H1 (cell line): ENCODE data around the gene KCNA4. TPM values are rescaled to one million over a fixed set of nuclear protein-coding genes. Genes with fewer than 3 reads are reported as not detected.

Source experiments
- CTCF ChIA-PET: fragments of 300-600 bp; sonication (Branson Sonifier 250); formaldehyde crosslinking; loops from one replicate; lab custom pipeline; 2021; ENCODE audit not compliant: partially characterized antibody; lab: Charles Lee
- POLR2A ChIA-PET: fragments of 300-600 bp; sonication (Branson Sonifier 250); formaldehyde crosslinking; loops from one replicate; lab custom pipeline; 2021; ENCODE audit warnings: inconsistent platforms; ENCODE audit not compliant: partially characterized antibody; lab: Charles Lee
- DNase-seq, 2 experiments: peaks; one replicate each; pipeline versions ENCODE4 v3.0.0 to v3.0.0-alpha.2; 2010 to 2022; ENCODE audit warnings: low spot score in 2 of 2, low read depth in 1 of 2, mixed read lengths in 1 of 2
- FAIRE-seq: peaks from 2 replicates; lab custom pipeline; 2011; peaks lifted over from hg19 to GRCh38; lab: Jason Lieb, UNC
- H2AFZ ChIP-seq: 2 replicates; pipeline ENCODE4 v1.8.1; 2012; ENCODE audit warnings: low read length, inconsistent platforms
- H2AK5ac ChIP-seq: 2 replicates; pipeline ENCODE4 v1.6.1; 2013; ENCODE audit warnings: low read depth, low read length
- H2BK120ac ChIP-seq: replicated peaks from 2 replicates; pipeline ENCODE3; 2013; ENCODE audit warnings: low read depth, low read length, inconsistent platforms
- H2BK12ac ChIP-seq: 2 replicates; pipeline ENCODE4 v1.6.1; 2013; ENCODE audit warnings: low read depth, low read length
- H2BK15ac ChIP-seq: 2 replicates; pipeline ENCODE4 v1.6.1; 2013; ENCODE audit warnings: low read length
- H2BK20ac ChIP-seq: 2 replicates; pipeline ENCODE4 v1.6.1; 2013; ENCODE audit warnings: low read length
- H2BK5ac ChIP-seq: 2 replicates; pipeline ENCODE4 v1.6.1; 2013; ENCODE audit warnings: low read depth, low read length
- H3K14ac ChIP-seq: 2 replicates; pipeline ENCODE4 v1.6.1; 2013; ENCODE audit warnings: inconsistent platforms; ENCODE audit not compliant: insufficient read length
- H3K18ac ChIP-seq: 2 replicates; pipeline ENCODE4 v1.6.1; 2013; ENCODE audit warnings: low read length; ENCODE audit errors: extremely low read depth
- H3K23ac ChIP-seq: 2 replicates; pipeline ENCODE4 v1.6.1; 2013; ENCODE audit warnings: inconsistent platforms; ENCODE audit not compliant: insufficient read length
- H3K23me2 ChIP-seq: 2 replicates; pipeline ENCODE4 v1.6.1; 2013; ENCODE audit warnings: low read depth, low read length
- H3K27ac ChIP-seq: 2 replicates; pipeline ENCODE4 v1.6.1; 2011; ENCODE audit warnings: low read depth, low read length, inconsistent platforms
- H3K27me3 ChIP-seq, 4 experiments: replicated peaks in 1 of 4; 1 replicate in 1 of 4; 2 replicates in 3 of 4; pipeline versions ENCODE4 v1.6.1 to v1.8.1; 2011 to 2013; ENCODE audit warnings: low read length in 3 of 4, mild to moderate bottlenecking in 3 of 4, inconsistent platforms in 2 of 4, mixed read lengths in 2 of 4, moderate library complexity in 1 of 4; ENCODE audit not compliant: control insufficient read depth in 3 of 4, insufficient read depth in 3 of 4; ENCODE audit errors: extremely low read depth in 1 of 4
- H3K36me3 ChIP-seq, 4 experiments: 2 replicates each; pipeline versions ENCODE4 v1.6.1 to v1.8.1; 2011 to 2013; ENCODE audit warnings: mild to moderate bottlenecking in 4 of 4, low read length in 3 of 4, moderate library complexity in 2 of 4, control low read depth in 1 of 4, inconsistent platforms in 1 of 4; ENCODE audit not compliant: insufficient read depth in 4 of 4, control insufficient read depth in 2 of 4
- H3K4ac ChIP-seq: replicated peaks from 2 replicates; pipeline ENCODE3; 2013; ENCODE audit warnings: low read length, low read depth, mixed read lengths, inconsistent platforms; ENCODE audit not compliant: insufficient read length
- H3K4me1 ChIP-seq, 4 experiments: replicated peaks in 1 of 4; 1 replicate in 1 of 4; 2 replicates in 3 of 4; pipeline versions ENCODE4 v1.6.1 to v1.8.1; 2011 to 2013; ENCODE audit warnings: low read length in 3 of 4, inconsistent platforms in 2 of 4, mixed read lengths in 1 of 4; ENCODE audit not compliant: insufficient read depth in 4 of 4, control insufficient read depth in 3 of 4
- H3K4me2 ChIP-seq, 2 experiments: 2 replicates each; pipeline versions ENCODE4 v1.6.1 to v1.8.1; 2011 to 2013; ENCODE audit warnings: low read depth in 2 of 2, low read length in 2 of 2, control low read depth in 1 of 2, inconsistent platforms in 1 of 2, mild to moderate bottlenecking in 1 of 2; ENCODE audit not compliant: insufficient read depth in 1 of 2
- H3K4me3 ChIP-seq, 4 experiments: fragments of 200-600, 300-600 bp in 1 of 4; sonication (generic), shearing (Covaris generic), sonication (Bioruptor Twin) in 1 of 4; 2 replicates each; pipeline versions ENCODE4 v1.5.1 to v1.8.1; 2011 to 2016; ENCODE audit warnings: low read length in 4 of 4, low read depth in 3 of 4, control low read depth in 2 of 4, inconsistent platforms in 2 of 4, mild to moderate bottlenecking in 2 of 4, mixed read lengths in 1 of 4, moderate library complexity in 1 of 4; ENCODE audit not compliant: insufficient read depth in 2 of 4; ENCODE audit errors: extremely low read depth in 1 of 4
- H3K56ac ChIP-seq: replicated peaks from 2 replicates; pipeline ENCODE3; 2013; ENCODE audit warnings: low read depth, mild to moderate bottlenecking, mixed read lengths, low read length, inconsistent platforms; ENCODE audit not compliant: insufficient read length
- H3K79me1 ChIP-seq: 2 replicates; pipeline ENCODE4 v1.6.1; 2013; ENCODE audit warnings: low read depth, low read length, control low read depth
- H3K79me2 ChIP-seq, 2 experiments: 2 replicates each; pipeline versions ENCODE4 v1.6.1 to v1.8.1; 2012 to 2013; ENCODE audit warnings: low read length in 2 of 2, mild to moderate bottlenecking in 2 of 2, inconsistent platforms in 1 of 2; ENCODE audit not compliant: insufficient read depth in 2 of 2, control insufficient read depth in 1 of 2
- H3K9ac ChIP-seq, 4 experiments: replicated peaks in 1 of 4; 1 replicate in 1 of 4; 2 replicates in 3 of 4; pipeline versions ENCODE4 v1.6.1 to v1.8.1; 2011 to 2013; ENCODE audit warnings: low read depth in 3 of 4, low read length in 3 of 4, control low read depth in 2 of 4, mild to moderate bottlenecking in 2 of 4, moderate library complexity in 2 of 4, inconsistent platforms in 1 of 4; ENCODE audit errors: extremely low read depth in 1 of 4
- H3K9me3 ChIP-seq, 2 experiments: 2 replicates each; pipeline versions ENCODE4 v1.6.1 to v1.8.1; 2012 to 2013; ENCODE audit warnings: mild to moderate bottlenecking in 2 of 2, moderate library complexity in 2 of 2, control low read depth in 1 of 2, inconsistent platforms in 1 of 2, low read depth in 1 of 2, low read length in 1 of 2, mixed read lengths in 1 of 2; ENCODE audit not compliant: insufficient read depth in 2 of 2
- H4K20me1 ChIP-seq, 2 experiments: replicated peaks in 1 of 2; 2 replicates each; pipeline versions ENCODE3 to v1.8.1; 2011 to 2013; ENCODE audit warnings: inconsistent platforms in 2 of 2, low read length in 2 of 2, mild to moderate bottlenecking in 1 of 2; ENCODE audit not compliant: insufficient read depth in 2 of 2, control insufficient read depth in 1 of 2
- H4K5ac ChIP-seq: 2 replicates; pipeline ENCODE4 v1.6.1; 2013; ENCODE audit warnings: low read length, low read depth, mixed read lengths, inconsistent platforms; ENCODE audit not compliant: insufficient read length
- H4K8ac ChIP-seq: 2 replicates; pipeline ENCODE4 v1.8.0; 2013; ENCODE audit warnings: mild to moderate bottlenecking, moderate library complexity, low read length, inconsistent platforms; ENCODE audit not compliant: insufficient read depth; ENCODE audit errors: extremely low read depth
- H4K91ac ChIP-seq: replicated peaks from 2 replicates; pipeline ENCODE3; 2013; ENCODE audit warnings: low read length, mixed read lengths, inconsistent platforms; ENCODE audit not compliant: insufficient read length
- CTBP2 ChIP-seq: IDR thresholded peaks from 2 replicates; pipeline ENCODE4 v1.7.0; 2011; ENCODE audit warnings: borderline replicate concordance, mild to moderate bottlenecking, moderate library complexity, mixed read lengths, low read length; ENCODE audit not compliant: insufficient read depth, insufficient read length
- CTCF ChIP-seq, 3 experiments: IDR thresholded peaks; 1 replicate in 2 of 3; 2 replicates in 1 of 3; pipeline versions ENCODE4 v1.5.1 to v1.6.1; 2011; ENCODE audit warnings: low read length in 3 of 3, mild to moderate bottlenecking in 3 of 3, inconsistent platforms in 2 of 3, low read depth in 1 of 3, moderate library complexity in 1 of 3; ENCODE audit not compliant: insufficient read depth in 1 of 3; ENCODE audit errors: control extremely low read depth in 1 of 3
- EZH2 ChIP-seq: fragments of 200-600 bp; sonication (generic); IDR thresholded peaks from 2 replicates; pipeline ENCODE4 v1.7.1; 2012; ENCODE audit warnings: low read depth, mild to moderate bottlenecking, moderate library complexity, low read length, inconsistent platforms; ENCODE audit not compliant: severe bottlenecking
- GTF2F1 ChIP-seq: IDR thresholded peaks from 2 replicates; pipeline ENCODE4 v1.6.1; 2012; ENCODE audit warnings: low read depth, low read length, improper control_type of control experiment, borderline replicate concordance
- MAFK ChIP-seq: IDR thresholded peaks from 2 replicates; pipeline ENCODE4 v1.6.1; 2012; ENCODE audit warnings: low read depth, mild to moderate bottlenecking, improper control_type of control experiment, low read length
- SP4 ChIP-seq: IDR thresholded peaks from 2 replicates; pipeline ENCODE4 v1.6.1; 2012; ENCODE audit warnings: low read length, inconsistent platforms
- WGBS, 2 experiments: shearing (Covaris generic) in 1 of 2; methylation state at CpG; one replicate each; pipeline versions ENCODE4 v1.1.6 to v1.1.7; 2013 to 2015; ENCODE audit warnings: low lambda C conversion rate in 2 of 2, mixed read lengths in 2 of 2, inconsistent platforms in 1 of 2, low coverage in 1 of 2, missing lambda C conversion rate in 1 of 2; ENCODE audit not compliant: insufficient replicate concordance in 2 of 2, insufficient coverage in 1 of 2, insufficient read length in 1 of 2; ENCODE audit errors: extremely low coverage in 1 of 2, missing lambda C conversion rate in 1 of 2; 5-methylcytosine and 5-hydroxymethylcytosine counted together
- polyA plus RNA-seq, 7 experiments: library from polyadenylated mRNA; depleted of rRNA in 3 of 7; stranded (reverse) in 5 of 7; unstranded in 2 of 7; fragments of >200 nt in 5 of 7; fragments of 200-250 nt in 2 of 7; gene quantifications; 1 replicate in 5 of 7; 2 replicates in 1 of 7; 4 replicates in 1 of 7; pipeline versions ENCODE4 v1.2.1 to v1.2.3, GENCODE V29; 2011 to 2013; ENCODE audit warnings: missing spikeins in 2 of 7, mixed read lengths in 2 of 7
- total RNA-seq: library from RNA; stranded (reverse); fragmentation: NEBNext Ultra II Directional; extraction: Animal tissue kit (Norgen Biotek cat#: 25700); gene quantifications from 2 replicates; pipeline ENCODE4 v1.2.1, GENCODE V29; 2021

The KCNA4 gene
- total and polyA plus RNA-seq, 2 of the 8 experiments (the other 6 are each of a cell fraction or from before 2014, with no cell fraction given), result not detected

DNA sequence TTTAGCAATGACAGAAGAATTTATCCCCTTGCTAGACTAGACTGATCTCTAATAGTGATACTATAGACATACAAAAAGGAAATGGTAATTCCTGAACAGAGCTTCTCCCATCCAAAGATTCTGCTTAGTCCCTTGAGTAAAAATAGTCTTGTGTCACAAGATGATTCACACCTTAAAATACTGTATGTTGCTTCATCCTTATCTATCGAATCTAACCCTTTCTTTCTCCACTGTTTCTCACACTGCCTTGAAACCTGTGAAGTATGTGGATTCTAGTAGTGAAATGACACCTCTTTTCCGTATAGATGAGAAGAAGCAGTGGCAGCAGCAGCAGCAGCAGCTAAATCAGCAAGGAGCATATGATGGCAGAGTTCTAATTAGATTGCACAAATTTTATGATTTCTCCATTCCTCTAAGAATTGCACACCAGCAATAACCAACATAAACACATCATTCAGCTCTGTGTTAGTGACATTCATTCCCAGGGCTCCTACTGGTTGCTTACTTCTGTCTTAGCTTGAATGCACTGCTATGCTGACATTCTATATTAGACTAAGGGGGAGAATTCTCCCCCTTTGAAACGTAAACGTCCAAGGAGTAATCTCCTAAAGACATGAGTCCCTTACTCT lies 14.6 kb downstream of the KCNA4 start:
- Histone ChIP-seq H3K56ac (no peak overlapping the region), H3K23ac (no peak overlapping the region), H2BK15ac (no peak overlapping the region), H3K4me2 (no peak overlapping the region), H3K4me3 (no peak overlapping the region), H3K79me1 (no peaks in the 10 kb centered on the region), H3K4me1 (no peaks in the 10 kb centered on the region), H2BK20ac (no peak overlapping the region), H2AFZ (no peak overlapping the region), H3K18ac (no peak overlapping the region), H3K4ac (no peak overlapping the region), H2BK12ac (no peak overlapping the region), H3K27me3 (no peaks in the 10 kb centered on the region), H3K14ac (no peak overlapping the region), H4K91ac (no peak overlapping the region), H2AK5ac (no peak overlapping the region), H3K79me2 (no peaks in the 10 kb centered on the region), H3K36me3 (no peaks in the 10 kb centered on the region), H3K9me3 (no peaks in the 10 kb centered on the region), H4K5ac (no peak overlapping the region), H2BK5ac (no peak overlapping the region), H3K23me2 (no peaks in the 10 kb centered on the region), H3K9ac (no peak overlapping the region), H2BK120ac (no peak overlapping the region), H4K20me1 (no peaks in the 10 kb centered on the region), H4K8ac (no peak overlapping the region), H3K27ac (no peak overlapping the region)
- ChIA-PET POLR2A (no interaction called here), CTCF (interaction anchor here (0.5 to 1.3 kb wide), 7 partner anchors 9 to 458 kb away, joined by 3 to 4 read pairs (median 3); no protein-coding TSS in a partner anchor)
- 75% methylated on average over 4 of the region's 4 CpGs; no CpG with 5 or more reads in 1 of the 2 experiments for WGBS, 2 experiments
- FAIRE-seq (no peak), DNase-seq (no peak)
- TF ChIP-seq CTCF (IDR thresholded peaks at IDR 0.05; ENCODE audit: control extremely low read depth in 1 of 3, insufficient read depth in 1 of 3, low read depth in 1 of 3, low read length in 3 of 3) (no peak), EZH2 (no peak), GTF2F1 (no peak), CTBP2 (no peak), MAFK (no peak), SP4 (no peak)
